Adipose tissue (tissue), 3 donors: ENCODE data around the gene ITPKB. TPM values are rescaled to one million over a fixed set of nuclear protein-coding genes. Genes with fewer than 3 reads are reported as not detected.
"Not testable (repeated sequence)": the region's sequence is repeated elsewhere in the genome, so short reads cannot be mapped to it uniquely, and the experiment has no call there.

Experiments used
- H3K27ac ChIP-seq: one replicate; pipeline ENCODE4 v1.5.1; 2013; ENCODE audit warnings: low read depth, low read length
- WGBS, 3 donors: extraction: QIAGEN DNeasy Blood & Tissue Kit; methylation state at CpG; one replicate each; pipeline ENCODE4 v1.1.7; 2013; 5-methylcytosine and 5-hydroxymethylcytosine counted together
- polyA plus RNA-seq, 3 donors: library from polyadenylated mRNA; stranded (reverse); fragments of 200-250 nt; gene quantifications; one replicate each; pipeline ENCODE4 v1.2.3, GENCODE V29; 2013
- donor health status: healthy with polysubstance abuse.
- donor health status: Bipolar disorder and iron deficiency.
- donor health status: healthy.

Gene ITPKB
- polyA plus RNA-seq, 3 donors = 5.3 to 18.6 (median 17.0) TPM

DNA sequence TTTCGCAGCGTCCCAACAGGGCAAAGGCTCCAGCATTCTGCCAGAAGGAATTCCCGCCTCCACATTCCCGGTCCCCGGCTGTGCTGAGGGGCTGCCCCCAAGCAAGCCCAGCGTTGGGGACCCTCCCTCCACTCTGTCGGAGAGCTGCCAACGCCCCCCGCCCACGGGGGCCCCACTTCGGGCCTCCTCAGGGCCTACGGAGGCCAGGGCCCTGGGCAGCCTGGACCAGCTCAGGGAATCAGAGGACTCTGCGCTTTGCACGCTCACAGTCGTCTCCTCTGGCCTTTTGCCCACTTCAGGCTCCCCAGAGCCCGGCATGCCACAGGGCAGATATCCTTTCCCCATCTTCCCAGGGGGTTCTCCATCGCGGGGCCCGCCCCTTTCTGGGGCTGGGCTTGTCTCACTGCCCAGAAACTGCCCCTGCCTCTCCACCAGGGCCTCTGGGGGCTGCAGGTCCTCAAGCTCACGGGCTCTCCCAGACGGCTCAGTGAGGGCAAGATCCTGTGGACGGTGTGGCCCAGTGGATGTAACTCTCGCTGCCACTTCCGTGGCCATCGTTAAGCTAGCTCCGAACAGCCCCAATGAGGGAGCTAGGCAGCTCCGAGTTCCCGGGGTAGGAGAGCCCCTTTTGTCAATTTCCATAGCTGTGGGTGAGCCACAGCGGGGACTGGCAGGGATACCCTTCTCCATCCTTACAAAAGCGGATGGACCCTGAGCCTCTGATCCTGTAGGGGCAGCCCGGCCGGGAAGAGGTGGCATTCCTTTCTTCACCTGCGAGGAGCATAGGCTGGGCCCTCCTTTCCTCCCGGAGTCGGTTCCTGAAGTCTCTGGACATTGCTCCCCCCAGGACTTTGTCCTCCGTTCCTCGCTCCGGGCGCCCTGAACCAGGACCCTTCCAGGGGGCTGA, 2.8 kb downstream of the ITPKB start:
- WGBS, 3 donors = 55 to 77% (median 66%) methylated on average over 37 to 39 of the region's 39 CpGs
- H3K27ac ChIP-seq = no peak overlapping the region

DNA sequence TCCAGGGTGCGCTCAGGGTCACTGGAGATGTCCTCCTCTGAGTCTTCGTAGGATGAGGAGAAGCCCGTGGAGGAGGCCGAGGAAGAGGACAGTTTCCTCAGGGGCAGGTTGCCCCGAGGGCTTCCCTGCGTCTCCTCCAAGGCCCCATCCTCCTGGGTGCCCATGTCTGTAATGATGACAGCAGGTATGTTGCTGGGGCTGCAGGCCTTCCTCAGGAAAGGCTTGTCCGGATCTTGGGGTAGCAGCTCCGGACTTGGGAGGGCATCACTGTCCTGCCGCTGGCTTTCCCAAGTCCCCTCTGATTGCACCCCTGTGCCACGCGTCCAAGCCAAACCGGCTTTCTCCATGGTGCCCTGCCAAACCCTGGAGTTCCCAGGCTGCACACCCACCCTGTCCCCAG, 3.5 kb downstream of the ITPKB start:
- H3K27ac ChIP-seq = no peak overlapping the region
- WGBS, 3 donors = 59 to 80% (median 68%) methylated on average over 12 of the region's 12 CpGs

DNA sequence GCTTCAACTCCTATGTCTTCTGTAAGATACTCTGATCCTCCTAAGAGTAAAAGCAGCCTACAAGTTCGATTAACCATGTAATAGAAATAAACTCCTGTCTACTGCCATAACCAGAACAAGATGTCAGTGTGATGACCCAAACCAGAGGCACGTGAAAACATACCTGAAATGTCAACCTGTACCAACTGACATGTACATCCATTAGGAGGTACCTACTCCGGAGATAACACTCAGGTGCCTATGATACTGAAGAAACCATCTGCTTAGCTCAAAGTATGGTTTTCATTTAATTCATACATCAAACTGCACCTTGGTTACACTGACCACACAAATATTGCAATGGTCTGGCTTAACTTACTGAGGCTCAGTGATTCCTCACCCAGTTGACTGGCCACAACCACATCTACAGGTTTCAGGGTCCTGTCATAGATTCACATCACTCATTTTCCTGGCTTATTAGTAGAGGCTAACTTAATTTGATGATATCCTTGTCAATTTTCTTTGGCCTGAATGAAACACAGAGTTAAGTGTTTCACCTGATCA, 4.4 kb downstream of the ITPKB start:
- H3K27ac ChIP-seq = no peak overlapping the region
- WGBS, 3 donors = 67 to 84% (median 67%) methylated on average over 3 of the region's 3 CpGs

DNA sequence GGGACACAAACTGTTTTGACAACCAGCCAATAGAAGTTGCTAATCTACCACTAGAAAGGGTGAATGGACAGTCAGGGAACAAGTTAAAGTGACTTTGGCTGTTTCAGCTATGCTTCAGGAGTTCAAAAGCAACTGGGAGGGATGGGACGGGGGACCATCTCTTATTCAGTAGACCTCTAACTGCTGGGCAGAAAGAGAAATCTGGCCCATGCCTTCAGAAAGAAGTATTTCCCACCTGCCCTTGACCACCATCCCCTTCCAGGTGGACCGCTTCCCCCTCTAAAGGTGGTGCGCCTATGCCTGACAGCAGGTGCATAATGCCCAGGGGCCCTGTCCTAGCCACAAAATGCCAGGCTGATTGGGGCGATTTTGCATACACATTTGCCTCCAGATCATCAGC, 5.2 kb downstream of the ITPKB start:
- 79 to 86% (median 80%) methylated on average over 4 of the region's 4 CpGs for WGBS, 3 donors
- H3K27ac ChIP-seq = no peak overlapping the region

GRCh38 chr1:226733304-226733703, 5.8 kb downstream of the ITPKB start:
- 51 to 61% (median 56%) methylated on average over 4 of the region's 4 CpGs for WGBS, 3 donors
- no peak overlapping the region for H3K27ac ChIP-seq

- no peak overlapping the region for H3K27ac ChIP-seq
- WGBS, 3 donors = 62 to 77% (median 66%) methylated on average over 4 of the region's 4 CpGs
Measured at GRCh38 chr1:226732856-226733291, 6.2 kb downstream of the ITPKB start.

- H3K27ac ChIP-seq = no peak overlapping the region
- WGBS, 3 donors = 57 to 74% (median 67%) methylated on average over 3 of the region's 3 CpGs
Measured at GRCh38 chr1:226731257-226731893, 7.7 kb downstream of the ITPKB start.

DNA sequence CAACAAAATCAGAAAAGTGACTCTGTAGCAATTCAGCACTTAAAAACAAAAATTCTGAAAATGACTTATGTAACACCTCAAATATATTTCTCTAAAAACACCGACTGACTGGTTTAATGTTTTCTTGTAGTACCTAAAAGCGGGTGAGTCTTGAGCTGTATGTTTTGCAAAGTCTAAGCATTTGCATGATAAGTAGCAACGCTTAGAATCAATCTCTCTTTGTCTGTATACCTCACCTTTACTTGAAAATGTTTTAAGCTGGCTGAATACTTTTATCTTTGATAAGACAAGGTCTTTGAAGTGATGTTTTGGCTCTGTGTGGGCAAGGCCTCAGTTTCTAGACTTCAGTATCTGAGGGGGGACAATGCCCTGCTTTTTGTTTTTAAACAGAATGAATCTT, 8.2 kb downstream of the ITPKB start:
- H3K27ac ChIP-seq = no peak overlapping the region
- WGBS, 3 donors = 30 to 73% (median 56%) methylated on average over 3 of the region's 3 CpGs

- 71 to 96% (median 84%) methylated on average over 1 of the region's 1 CpG for WGBS, 3 donors
- H3K27ac ChIP-seq = no peak overlapping the region
Measured at GRCh38 chr1:226730071-226730470, 9.0 kb downstream of the ITPKB start.

DNA sequence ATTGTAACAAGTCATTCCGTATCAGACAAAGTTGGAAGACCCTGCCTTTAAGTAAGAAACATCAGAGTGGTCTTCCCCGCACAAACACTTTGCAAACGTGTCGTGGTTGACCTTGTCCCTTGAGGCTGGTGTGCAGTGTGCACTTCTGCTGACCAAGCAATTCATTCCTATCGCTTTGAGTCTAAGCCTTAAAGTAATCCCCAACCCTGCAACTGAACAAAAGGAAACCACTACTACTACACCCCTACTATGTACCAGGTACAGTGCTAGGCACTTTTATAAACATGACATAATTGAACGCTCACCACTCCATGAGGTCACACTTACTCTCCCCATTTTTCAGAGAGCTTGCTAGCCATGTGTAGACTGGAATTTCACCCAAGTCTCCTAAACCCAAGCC, 10.6 kb downstream of the ITPKB start:
- no peak overlapping the region for H3K27ac ChIP-seq
- 60 to 80% (median 76%) methylated on average over 6 of the region's 6 CpGs for WGBS, 3 donors

DNA sequence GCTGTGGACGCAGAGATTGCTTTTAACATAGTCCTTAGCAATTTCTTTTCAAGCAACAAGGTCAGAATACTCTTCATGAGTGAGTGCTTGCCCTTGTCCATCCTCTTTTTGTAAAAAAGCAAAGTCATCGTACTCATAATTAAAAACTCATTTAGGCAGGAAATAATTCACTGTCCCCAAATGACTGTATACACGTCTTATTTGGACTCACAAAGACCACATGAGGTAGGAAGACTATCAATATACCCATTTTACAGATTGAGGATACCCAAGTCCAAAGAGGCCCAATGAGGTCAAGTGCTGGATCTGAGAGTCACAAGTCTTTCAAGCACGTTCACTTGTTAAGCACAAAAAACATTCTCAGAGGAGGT, 13.2 kb downstream of the ITPKB start:
- H3K27ac ChIP-seq = no peak overlapping the region
- 68 to 89% (median 68%) methylated on average over 4 of the region's 4 CpGs for WGBS, 3 donors

DNA sequence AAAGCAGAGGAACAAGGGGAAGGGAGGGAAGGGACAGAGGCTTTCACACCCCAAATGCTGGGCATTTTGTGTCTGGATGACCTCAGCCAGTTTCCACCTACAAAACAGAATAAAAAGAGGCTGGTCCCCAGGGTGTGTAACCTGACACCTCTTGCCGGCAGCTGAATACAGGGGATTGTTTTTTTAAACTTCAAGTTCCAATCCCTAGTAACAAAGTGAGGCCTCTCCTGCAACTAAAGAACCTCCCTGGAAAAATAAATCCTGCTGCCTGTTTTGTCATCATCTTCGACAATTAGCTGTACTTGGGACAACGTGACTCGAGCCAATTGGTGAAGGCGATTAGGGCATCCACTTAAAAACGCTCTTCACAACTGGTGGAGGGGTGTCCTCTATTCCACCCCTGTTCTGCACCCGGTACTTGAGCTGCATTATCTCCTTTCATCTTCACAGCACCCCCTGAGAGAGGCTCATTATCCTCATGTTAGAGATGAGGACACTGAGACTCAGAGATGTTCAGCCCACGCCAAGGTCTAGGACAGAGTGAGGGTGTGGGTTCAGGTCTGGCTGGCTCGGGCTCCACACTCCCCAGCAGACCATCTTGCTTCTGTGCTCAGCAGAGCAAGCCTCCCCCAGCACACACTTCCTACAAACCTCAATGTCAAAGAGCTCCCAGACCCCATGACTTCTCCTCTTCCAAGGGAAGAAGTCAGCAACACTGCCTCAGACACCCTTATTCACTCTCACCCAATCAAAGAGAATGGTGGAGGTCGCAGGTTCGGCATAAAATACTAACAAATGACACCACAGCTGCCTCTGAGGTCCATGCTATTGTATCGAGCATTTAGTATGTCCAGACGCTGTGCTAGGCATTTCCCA, 15.2 kb downstream of the ITPKB start:
- 55 to 57% (median 56%) methylated on average over 13 of the region's 13 CpGs for WGBS, 3 donors
- H3K27ac ChIP-seq = no peak overlapping the region

DNA sequence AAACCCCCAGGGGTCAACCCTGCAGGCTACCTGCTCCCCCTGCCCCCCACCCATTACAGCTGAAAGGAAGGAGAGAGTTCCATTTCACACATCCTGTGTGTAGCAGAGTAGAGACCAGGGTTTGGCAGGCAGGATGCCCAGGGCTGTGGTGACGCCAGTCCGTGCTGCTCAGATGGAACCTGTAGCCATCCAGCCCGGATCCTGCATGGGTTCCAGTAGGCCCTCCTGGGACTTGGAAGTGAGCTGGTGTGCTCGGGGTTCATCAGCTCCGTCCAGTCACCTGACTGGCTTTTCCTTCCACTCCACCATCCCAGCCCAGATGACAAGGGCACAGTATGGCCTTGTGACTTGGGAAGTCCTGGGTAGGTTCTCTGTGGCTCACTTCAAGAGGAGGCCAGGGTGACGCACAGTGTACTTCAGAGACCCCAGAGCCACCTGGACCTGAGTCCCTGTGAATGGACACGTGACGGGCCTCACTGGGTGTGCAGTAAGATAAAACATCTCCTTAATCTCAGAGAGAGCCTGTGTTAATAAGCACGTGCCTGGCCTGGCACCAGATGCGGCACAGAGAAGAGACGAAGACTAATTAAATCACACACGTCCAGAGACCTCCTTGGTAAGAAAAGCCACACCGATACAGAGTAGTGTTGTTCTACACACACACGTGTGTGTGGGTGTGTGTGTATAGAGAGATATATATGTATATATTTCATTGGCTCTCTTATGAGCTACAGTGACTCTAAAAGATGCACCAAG, 16.0 kb downstream of the ITPKB start:
- WGBS, 3 donors = 65 to 72% (median 70%) methylated on average over 14 of the region's 14 CpGs
- no peak overlapping the region for H3K27ac ChIP-seq

DNA sequence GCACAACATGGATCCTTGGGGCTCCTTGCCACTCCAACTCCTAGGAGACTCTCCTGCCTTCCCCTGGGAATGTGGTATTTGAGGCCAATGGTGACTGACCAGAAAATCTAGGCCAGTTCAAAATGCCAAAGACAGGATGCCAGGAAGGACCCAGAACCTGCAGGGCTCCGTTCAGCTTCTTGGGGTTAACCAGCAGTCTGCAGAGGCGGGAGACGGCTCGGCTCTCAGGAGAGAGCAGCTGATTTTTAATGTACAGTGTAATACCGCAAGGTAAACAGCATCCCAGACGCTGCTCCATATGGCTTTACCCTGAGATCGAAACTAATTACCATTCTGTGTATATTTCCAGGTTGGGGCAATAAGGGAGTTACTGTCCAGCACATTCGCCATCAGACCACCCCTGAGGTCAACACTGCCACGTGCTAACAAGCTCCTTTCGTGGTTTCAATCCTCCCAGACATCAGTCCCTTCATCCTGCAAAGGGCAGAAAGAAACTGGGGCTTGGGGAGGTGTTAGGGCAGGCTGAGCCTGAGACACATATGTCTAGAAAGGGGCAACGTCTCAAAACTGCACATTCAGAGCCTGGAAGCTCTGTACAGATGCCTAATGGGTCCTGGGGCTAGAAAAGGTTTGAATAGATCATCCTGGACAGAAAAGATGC, 16.7 kb downstream of the ITPKB start:
- 79 to 88% (median 84%) methylated on average over 11 of the region's 11 CpGs for WGBS, 3 donors
- no peak overlapping the region for H3K27ac ChIP-seq

- WGBS, 3 donors = 94 to 97% (median 94%) methylated on average over 13 of the region's 13 CpGs
- H3K27ac ChIP-seq = not testable (repeated sequence)
Measured at GRCh38 chr1:226720574-226720973, 18.5 kb downstream of the ITPKB start.

DNA sequence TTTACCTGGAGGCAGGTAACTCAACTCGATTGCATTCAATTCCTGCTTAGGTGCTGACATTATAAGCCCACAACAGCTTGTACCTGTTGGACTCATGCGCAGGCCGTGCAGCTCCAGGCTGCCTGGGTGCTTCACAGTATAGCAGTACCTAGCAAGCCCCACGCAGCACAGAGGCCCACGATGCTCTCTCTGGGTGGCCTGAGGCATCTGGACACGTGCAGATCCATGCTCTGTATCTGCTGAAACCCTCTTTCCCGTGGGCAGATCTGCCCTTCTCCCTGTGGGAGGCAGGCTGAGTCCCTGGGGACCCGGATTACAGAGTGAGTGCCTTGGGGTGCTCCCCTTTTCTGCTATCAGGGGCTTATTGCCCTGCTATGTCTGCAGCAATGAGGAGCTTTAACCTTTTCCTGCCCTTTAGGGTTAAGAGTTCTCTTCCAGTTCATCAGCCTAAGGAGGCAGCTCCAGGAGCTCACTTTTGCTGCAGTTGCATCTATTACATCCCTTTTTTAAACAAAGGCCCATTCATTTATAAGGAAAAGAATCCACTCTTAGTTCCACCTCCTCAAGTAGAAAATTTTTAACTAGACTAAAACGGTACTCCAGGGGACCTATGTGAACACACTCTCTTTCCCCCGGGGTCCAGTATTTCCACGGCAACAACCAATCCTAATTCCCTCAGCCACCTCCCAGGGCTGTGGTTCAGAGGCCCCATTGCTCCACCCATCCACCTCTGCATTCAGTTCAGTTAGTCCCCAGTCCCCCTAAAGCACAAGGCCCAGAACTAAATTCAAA, 19.3 kb downstream of the ITPKB start:
- no peak overlapping the region for H3K27ac ChIP-seq
- WGBS, 3 donors = 58 to 73% (median 68%) methylated on average over 11 of the region's 11 CpGs
